HG02884 (cell line): ENCODE measurements around the gene SYT11.
"Not testable (repeated sequence)": the region's sequence is repeated elsewhere in the genome, so short reads cannot be mapped to it uniquely, and the experiment has no call there.

Experiments
- ATAC-seq: cut with Tn5 transposase; IDR thresholded peaks from one replicate; pipeline ENCODE4 v1.9.1; 2021; ENCODE audit warnings: mild to moderate bottlenecking, moderate library complexity; ENCODE audit not compliant: unreplicated experiment

SYT11 gene

GRCh38 chr1:155896476-155896875 is 37.1 kb downstream of the SYT11 start:
- not testable (repeated sequence) for ATAC-seq

- ATAC-seq, result no peak
These were observed 38.4 kb downstream of the SYT11 start for GRCh38 chr1:155897746-155898145.

GRCh38 chr1:155898888-155899287 is 39.5 kb downstream of the SYT11 start:
- ATAC-seq, result no peak

GRCh38 chr1:155899683-155900082 is 40.3 kb downstream of the SYT11 start:
- no peak for ATAC-seq

GRCh38 chr1:155900161-155900560 is 40.8 kb downstream of the SYT11 start:
- ATAC-seq, result no peak

- ATAC-seq, result no peak
These were observed 44.9 kb downstream of the SYT11 start for GRCh38 chr1:155904261-155904660.

- ATAC-seq, result no peak
These were observed 50.5 kb downstream of the SYT11 start for GRCh38 chr1:155909894-155910293.

GRCh38 chr1:155910621-155911121 is 51.3 kb downstream of the SYT11 start:
- ATAC-seq, result peak; percentile 44

GRCh38 chr1:155911156-155912055 is 52.0 kb downstream of the SYT11 start, which contains the start of gene RIT1:
RIT1 (minus strand) TSS chr1:155911349; CDS start chr1:155910761, 588 bp downstream.
- ATAC-seq, result peak; percentile 70

GRCh38 chr1:155912056-155912536 is 52.7 kb downstream of the SYT11 start:
- ATAC-seq, result no peak

- ATAC-seq, result no peak
These were observed 54.8 kb downstream of the SYT11 start for GRCh38 chr1:155913969-155914757.

- no peak for ATAC-seq
These were observed 59.3 kb downstream of the SYT11 start for GRCh38 chr1:155918660-155919059.

- ATAC-seq, result no peak
These were observed 60.4 kb downstream of the SYT11 start for GRCh38 chr1:155919801-155920200.

GRCh38 chr1:155920717-155921116 is 61.4 kb downstream of the SYT11 start:
- no peak for ATAC-seq

- ATAC-seq, result no peak
These were observed 66.1 kb downstream of the SYT11 start for GRCh38 chr1:155925506-155925905.

GRCh38 chr1:155929057-155929456 is 69.7 kb downstream of the SYT11 start:
- ATAC-seq, result no peak

- not testable (repeated sequence) for ATAC-seq
These were observed 71.4 kb downstream of the SYT11 start for GRCh38 chr1:155930725-155931124.

- ATAC-seq, result no peak
These were observed 72.1 kb downstream of the SYT11 start for GRCh38 chr1:155931332-155932038.

- no peak for ATAC-seq
These were observed 72.7 kb downstream of the SYT11 start for GRCh38 chr1:155932081-155932480.

GRCh38 chr1:155932487-155932886 is 73.1 kb downstream of the SYT11 start:
- no peak for ATAC-seq

GRCh38 chr1:155933591-155934096 is 74.3 kb downstream of the SYT11 start:
- ATAC-seq, result no peak
